Colon (tissue), 2 donors: ENCODE data around the gene S100P.
"Not testable (repeated sequence)": the region's sequence is repeated elsewhere in the genome, so short reads cannot be mapped to it uniquely, and the experiment has no call there.

Experiments used
- FAIRE-seq: peaks from 2 replicates; lab custom pipeline; 2012; peaks lifted over from hg19 to GRCh38; lab: Jason Lieb, UNC
- donor health status: control.
- donor health status: control.

S100P gene

GRCh38 chr4:6693231-6694176, at the start of gene S100P:
TSS of gene S100P (plus strand) at chr4:6693878. CDS start at chr4:6693933, 55 bp downstream.
- no peak for FAIRE-seq

GRCh38 chr4:6644792-6645530, 48.7 kb upstream of the S100P start:
- FAIRE-seq = no peak

GRCh38 chr4:6647169-6647568, 46.5 kb upstream of the S100P start:
- FAIRE-seq = no peak

- no peak for FAIRE-seq
These were observed 46.0 kb upstream of the S100P start for GRCh38 chr4:6647582-6648230.

- FAIRE-seq = no peak
These were observed 44.5 kb upstream of the S100P start for GRCh38 chr4:6649216-6649615.

- not testable (repeated sequence) for FAIRE-seq
These were observed 39.5 kb upstream of the S100P start for GRCh38 chr4:6654211-6654610.

GRCh38 chr4:6655291-6655690, 38.4 kb upstream of the S100P start:
- not testable (repeated sequence) for FAIRE-seq

GRCh38 chr4:6655924-6656323, 37.8 kb upstream of the S100P start:
- FAIRE-seq = no peak

- FAIRE-seq = no peak
These were observed 36.2 kb upstream of the S100P start for GRCh38 chr4:6657242-6658208.

- FAIRE-seq = no peak
These were observed 35.5 kb upstream of the S100P start for GRCh38 chr4:6658209-6658595.

GRCh38 chr4:6658597-6659075, 35.0 kb upstream of the S100P start:
- no peak for FAIRE-seq

GRCh38 chr4:6659897-6660296, 33.8 kb upstream of the S100P start:
- no peak for FAIRE-seq

GRCh38 chr4:6660430-6660829, 33.2 kb upstream of the S100P start:
- no peak for FAIRE-seq

GRCh38 chr4:6662591-6662990, 31.1 kb upstream of the S100P start:
- no peak for FAIRE-seq

GRCh38 chr4:6663596-6664393, 29.9 kb upstream of the S100P start:
- FAIRE-seq = no peak

- no peak for FAIRE-seq
These were observed 28.4 kb upstream of the S100P start for GRCh38 chr4:6665320-6665654.

- no peak for FAIRE-seq
These were observed 25.3 kb upstream of the S100P start for GRCh38 chr4:6668391-6668790.

GRCh38 chr4:6671648-6672047, 22.0 kb upstream of the S100P start:
- FAIRE-seq = no peak

GRCh38 chr4:6672131-6672530, 21.5 kb upstream of the S100P start:
- no peak for FAIRE-seq

GRCh38 chr4:6672541-6673190, 21.0 kb upstream of the S100P start:
- FAIRE-seq = not testable (repeated sequence)
